ENCODE results near the gene RASA3. TPM values are rescaled to one million over a fixed set of nuclear protein-coding genes. Genes with fewer than 3 reads are reported as not detected.
A peak's percentile ranks its signal among the peaks of the same experiment; 100 is the strongest.

The RASA3 gene
- total RNA-seq, 2 donors from 2014 or later: 10.2 to 13.2 TPM

- no peak for TF ChIP-seq CTCF (IDR thresholded peaks at IDR 0.05)
- DNase-seq (ENCODE audit: low spot score): peak; percentile 55
- H3K27ac ChIP-seq: no peak overlapping the region
- no peak overlapping the region for H3K4me3 ChIP-seq
- H3K36me3 ChIP-seq: no peaks in the 10 kb centered on the region
- no peaks in the 10 kb centered on the region for H3K27me3 ChIP-seq
- no peaks in the 10 kb centered on the region for H3K9me3 ChIP-seq
- peaks cover 0 to 57% of the 10 kb centered on the region in 2 donors for H3K4me1 ChIP-seq
These were observed 29.7 kb downstream of the RASA3 start for GRCh38 chr13:114102521-114103288.

GRCh38 chr13:114102131-114102520, 30.3 kb downstream of the RASA3 start:
- DNase-seq (ENCODE audit: low spot score): no peak
- Histone ChIP-seq H3K4me1 (peaks cover 0 to 54% of the 10 kb centered on the region in 2 donors), H3K36me3 (no peaks in the 10 kb centered on the region), H3K27ac (no peak overlapping the region), H3K27me3 (no peaks in the 10 kb centered on the region), H3K4me3 (no peak overlapping the region), H3K9me3 (no peaks in the 10 kb centered on the region)
- no peak for TF ChIP-seq CTCF (IDR thresholded peaks at IDR 0.05)

GRCh38 chr13:114101358-114102130, 30.9 kb downstream of the RASA3 start:
- no peak for TF ChIP-seq CTCF (IDR thresholded peaks at IDR 0.05)
- H3K4me1 ChIP-seq: peaks cover 0 to 50% of the 10 kb centered on the region in 2 donors
- H3K9me3 ChIP-seq: no peaks in the 10 kb centered on the region
- H3K27me3 ChIP-seq: no peaks in the 10 kb centered on the region
- DNase-seq (ENCODE audit: low spot score): no peak
- peak overlapping the region; percentile 73 to 75 for H3K27ac ChIP-seq
- no peak overlapping the region for H3K4me3 ChIP-seq
- H3K36me3 ChIP-seq: no peaks in the 10 kb centered on the region

- peak; percentile 61 for DNase-seq (ENCODE audit: low spot score)
- peaks cover 0 to 46% of the 10 kb centered on the region in 2 donors for H3K4me1 ChIP-seq
- H3K27me3 ChIP-seq: no peaks in the 10 kb centered on the region
- no peak for TF ChIP-seq CTCF (IDR thresholded peaks at IDR 0.05)
- H3K9me3 ChIP-seq: no peaks in the 10 kb centered on the region
- H3K27ac ChIP-seq: peak overlapping the region; percentile 73 to 75
- H3K4me3 ChIP-seq: no peak overlapping the region
- no peaks in the 10 kb centered on the region for H3K36me3 ChIP-seq
These were observed 31.7 kb downstream of the RASA3 start for GRCh38 chr13:114100446-114101357.

- Histone ChIP-seq H3K27me3 (no peaks in the 10 kb centered on the region), H3K4me1 (peaks cover 0 to 39% of the 10 kb centered on the region in 2 donors), H3K36me3 (no peaks in the 10 kb centered on the region), H3K9me3 (no peaks in the 10 kb centered on the region), H3K27ac (peak overlapping the region; percentile 73 to 75), H3K4me3 (no peak overlapping the region)
- no peak for TF ChIP-seq CTCF (IDR thresholded peaks at IDR 0.05)
- peak; percentile 55 for DNase-seq (ENCODE audit: low spot score)
These were observed 32.4 kb downstream of the RASA3 start for GRCh38 chr13:114099918-114100445.

Measured in right atrium auricular region (tissue), 2 donors.